Smooth muscle cell (in vitro differentiated cells): ENCODE results near the gene TRABD2B. TPM values are rescaled to one million over a fixed set of nuclear protein-coding genes. Genes with fewer than 3 reads are reported as not detected.

Experiments used
- DNase-seq: peaks from one replicate; lab custom pipeline; 2025; ENCODE audit not compliant: unreplicated experiment; lab: John Stamatoyannopoulos, UW
- H2AFZ ChIP-seq: fragments of 200-600 bp; sonication (generic); 2 replicates; pipeline ENCODE4 v1.6.0; 2016; ENCODE audit warnings: antibody characterized with exemption, low read depth, mild to moderate bottlenecking
- H3F3A ChIP-seq: fragments of 200-600 bp; sonication (generic); 2 replicates; pipeline ENCODE4 v1.6.0; 2017; ENCODE audit warnings: antibody characterized with exemption, low read depth
- H3K27ac ChIP-seq: fragments of 200-600 bp; sonication (generic); 2 replicates; pipeline ENCODE4 v1.5.1; 2016; ENCODE audit warnings: low read depth, mild to moderate bottlenecking
- H3K27me3 ChIP-seq: fragments of 200-600 bp; sonication (generic); 2 replicates; pipeline ENCODE4 v1.6.1; 2016; ENCODE audit warnings: low read depth, mild to moderate bottlenecking
- H3K36me3 ChIP-seq: fragments of 200-600 bp; sonication (generic); 2 replicates; pipeline ENCODE4 v1.5.1; 2016; ENCODE audit warnings: low read depth
- H3K4me1 ChIP-seq: fragments of 200-600 bp; sonication (generic); 2 replicates; pipeline ENCODE4 v1.5.1; 2016; ENCODE audit warnings: low read depth
- H3K4me2 ChIP-seq: fragments of 200-600 bp; sonication (generic); 2 replicates; pipeline ENCODE4 v1.6.0; 2016; ENCODE audit warnings: mild to moderate bottlenecking
- H3K4me3 ChIP-seq: fragments of 200-600 bp; sonication (generic); 2 replicates; pipeline ENCODE4 v1.5.1; 2016; ENCODE audit warnings: mild to moderate bottlenecking
- H3K79me2 ChIP-seq: fragments of 200-600 bp; sonication (generic); 2 replicates; pipeline ENCODE4 v1.6.0; 2016; ENCODE audit warnings: low read depth, mild to moderate bottlenecking
- H3K9ac ChIP-seq: fragments of 200-600 bp; sonication (generic); 2 replicates; pipeline ENCODE4 v1.6.0; 2016; ENCODE audit warnings: low read depth
- H3K9me3 ChIP-seq: fragments of 200-600 bp; sonication (generic); replicated peaks from 2 replicates; pipeline ENCODE4 v1.5.1; 2016; ENCODE audit warnings: low read depth
- H4K20me1 ChIP-seq: fragments of 200-600 bp; sonication (generic); 2 replicates; pipeline ENCODE4 v1.6.0; 2016; ENCODE audit warnings: low read depth
- CTCF ChIP-seq: fragments of 200-600 bp; sonication (generic); IDR thresholded peaks from 2 replicates; pipeline ENCODE4 v1.5.1; 2017; ENCODE audit warnings: borderline replicate concordance, mild to moderate bottlenecking, antibody characterized with exemption; ENCODE audit not compliant: insufficient read depth, poor library complexity, severe bottlenecking
- WGBS: methylation state at CpG from one replicate; pipeline ENCODE4 v1.1.7; 2016; ENCODE audit warnings: low lambda C conversion rate; 5-methylcytosine and 5-hydroxymethylcytosine counted together
- polyA plus RNA-seq: library from polyadenylated mRNA; unstranded; fragments of >200 nt; fragmentation: Nextera tagmentation; extraction: Ambion mirVana; gene quantifications from 2 replicates; pipeline ENCODE4 v1.2.1, GENCODE V29; 2016
- total RNA-seq: library from RNA; depleted of rRNA; stranded (reverse); fragments of >200 nt; gene quantifications from 2 replicates; pipeline ENCODE4 v1.2.3, GENCODE V29; 2014

The TRABD2B gene
- total and polyA plus RNA-seq, 2 experiments from 2014 or later: 0.94 to 4.9 TPM

GRCh38 chr1:47940779-47941178 lies 56.4 kb downstream of the TRABD2B start:
- no peaks in the 10 kb centered on the region for H3K27me3 ChIP-seq
- H3K9ac ChIP-seq: peak overlapping the region; percentile 70
- H2AFZ ChIP-seq: no peak overlapping the region
- peak overlapping the region; percentile 76 for H3K4me2 ChIP-seq
- H3K36me3 ChIP-seq: no peaks in the 10 kb centered on the region
- no peaks in the 10 kb centered on the region for H3K9me3 ChIP-seq
- H3F3A ChIP-seq: peaks cover 15% of the 10 kb centered on the region
- WGBS: 24% methylated on average over 5 of the region's 5 CpGs
- H4K20me1 ChIP-seq: no peaks in the 10 kb centered on the region
- TF ChIP-seq CTCF: no peak
- no peak for DNase-seq
- H3K79me2 ChIP-seq: peaks cover 5% of the 10 kb centered on the region
- H3K4me1 ChIP-seq: peaks cover 6% of the 10 kb centered on the region
- no peak overlapping the region for H3K4me3 ChIP-seq
- peak overlapping the region; percentile 93 for H3K27ac ChIP-seq

GRCh38 chr1:47940326-47940725 lies 56.9 kb downstream of the TRABD2B start:
- Histone ChIP-seq H3K36me3 (no peaks in the 10 kb centered on the region), H3K4me2 (peak overlapping the region; percentile 45), H3K4me1 (peaks cover 6% of the 10 kb centered on the region), H3K27me3 (no peaks in the 10 kb centered on the region), H3K9ac (peak overlapping the region; percentile 70), H3K79me2 (peaks cover 5% of the 10 kb centered on the region), H4K20me1 (no peaks in the 10 kb centered on the region), H3K9me3 (no peaks in the 10 kb centered on the region), H2AFZ (no peak overlapping the region), H3F3A (peaks cover 15% of the 10 kb centered on the region), H3K4me3 (no peak overlapping the region), H3K27ac (peak overlapping the region; percentile 93)
- DNase-seq: no peak
- 70% methylated on average over 8 of the region's 8 CpGs for WGBS
- no peak for TF ChIP-seq CTCF

- Histone ChIP-seq H4K20me1 (no peaks in the 10 kb centered on the region), H3K36me3 (no peaks in the 10 kb centered on the region), H3K9ac (no peak overlapping the region), H2AFZ (no peak overlapping the region), H3K27me3 (no peaks in the 10 kb centered on the region), H3K4me2 (peak overlapping the region; percentile 5), H3K79me2 (peaks cover 5% of the 10 kb centered on the region), H3K4me3 (no peak overlapping the region), H3K4me1 (peaks cover 6% of the 10 kb centered on the region), H3K9me3 (no peaks in the 10 kb centered on the region), H3F3A (peaks cover 15% of the 10 kb centered on the region), H3K27ac (no peak overlapping the region)
- DNase-seq: no peak
- TF ChIP-seq CTCF: no peak
- WGBS: 19% methylated on average over 2 of the region's 2 CpGs
These were observed 58.7 kb downstream of the TRABD2B start for GRCh38 chr1:47938520-47938919.

GRCh38 chr1:47937586-47938254 lies 59.5 kb downstream of the TRABD2B start:
- H3K36me3 ChIP-seq: no peaks in the 10 kb centered on the region
- H3K4me1 ChIP-seq: peaks cover 6% of the 10 kb centered on the region
- no peak overlapping the region for H3K4me3 ChIP-seq
- no peak overlapping the region for H3K27ac ChIP-seq
- 95% methylated on average over 5 of the region's 5 CpGs for WGBS
- no peak for TF ChIP-seq CTCF
- H3K4me2 ChIP-seq: no peak overlapping the region
- H4K20me1 ChIP-seq: no peaks in the 10 kb centered on the region
- no peak for DNase-seq
- no peak overlapping the region for H3K9ac ChIP-seq
- no peaks in the 10 kb centered on the region for H3K27me3 ChIP-seq
- no peaks in the 10 kb centered on the region for H3K9me3 ChIP-seq
- H3F3A ChIP-seq: peaks cover 13% of the 10 kb centered on the region
- H2AFZ ChIP-seq: no peak overlapping the region
- peaks cover 5% of the 10 kb centered on the region for H3K79me2 ChIP-seq
